Fibroblast of mammary gland (primary cell): ENCODE data around the gene ARHGAP32.
A peak's percentile ranks its signal among the peaks of the same experiment; 100 is the strongest.

Experiments
- DNase-seq: peaks from one replicate; pipeline ENCODE4 v3.0.0-alpha.2; 2010; ENCODE audit warnings: low read depth
- H3K4me3 ChIP-seq: 2 replicates; pipeline ENCODE4 v1.5.1; 2011; ENCODE audit warnings: low read depth, mild to moderate bottlenecking, low read length, moderate library complexity; ENCODE audit not compliant: control insufficient read depth
- TF ChIP-seq, protein P1 (sequence below): conservative IDR thresholded peaks from 2 replicates; pipeline ENCODE4 v1.5.1; 2011; ENCODE audit warnings: low read depth, low read length, inconsistent platforms; ENCODE audit not compliant: control insufficient read depth, insufficient read depth

ARHGAP32 gene

GRCh38 chr11:129090056-129090455, 102.1 kb downstream of the ARHGAP32 start:
- no peak overlapping the region for H3K4me3 ChIP-seq
- TF ChIP-seq, protein P1, sequence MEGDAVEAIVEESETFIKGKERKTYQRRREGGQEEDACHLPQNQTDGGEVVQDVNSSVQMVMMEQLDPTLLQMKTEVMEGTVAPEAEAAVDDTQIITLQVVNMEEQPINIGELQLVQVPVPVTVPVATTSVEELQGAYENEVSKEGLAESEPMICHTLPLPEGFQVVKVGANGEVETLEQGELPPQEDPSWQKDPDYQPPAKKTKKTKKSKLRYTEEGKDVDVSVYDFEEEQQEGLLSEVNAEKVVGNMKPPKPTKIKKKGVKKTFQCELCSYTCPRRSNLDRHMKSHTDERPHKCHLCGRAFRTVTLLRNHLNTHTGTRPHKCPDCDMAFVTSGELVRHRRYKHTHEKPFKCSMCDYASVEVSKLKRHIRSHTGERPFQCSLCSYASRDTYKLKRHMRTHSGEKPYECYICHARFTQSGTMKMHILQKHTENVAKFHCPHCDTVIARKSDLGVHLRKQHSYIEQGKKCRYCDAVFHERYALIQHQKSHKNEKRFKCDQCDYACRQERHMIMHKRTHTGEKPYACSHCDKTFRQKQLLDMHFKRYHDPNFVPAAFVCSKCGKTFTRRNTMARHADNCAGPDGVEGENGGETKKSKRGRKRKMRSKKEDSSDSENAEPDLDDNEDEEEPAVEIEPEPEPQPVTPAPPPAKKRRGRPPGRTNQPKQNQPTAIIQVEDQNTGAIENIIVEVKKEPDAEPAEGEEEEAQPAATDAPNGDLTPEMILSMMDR = no peak
- peak; percentile 1 for DNase-seq

GRCh38 chr11:129089279-129089678, 102.8 kb downstream of the ARHGAP32 start:
- DNase-seq = no peak
- TF ChIP-seq, protein P1 = no peak
- H3K4me3 ChIP-seq = no peak overlapping the region

- no peak for DNase-seq
- TF ChIP-seq, protein P1 = no peak
- H3K4me3 ChIP-seq = no peak overlapping the region
These were observed 105.1 kb downstream of the ARHGAP32 start for GRCh38 chr11:129086976-129087375.

- TF ChIP-seq, protein P1 = no peak
- DNase-seq = no peak
- H3K4me3 ChIP-seq = no peak overlapping the region
These were observed 114.9 kb downstream of the ARHGAP32 start for GRCh38 chr11:129077191-129077590.

DNA sequence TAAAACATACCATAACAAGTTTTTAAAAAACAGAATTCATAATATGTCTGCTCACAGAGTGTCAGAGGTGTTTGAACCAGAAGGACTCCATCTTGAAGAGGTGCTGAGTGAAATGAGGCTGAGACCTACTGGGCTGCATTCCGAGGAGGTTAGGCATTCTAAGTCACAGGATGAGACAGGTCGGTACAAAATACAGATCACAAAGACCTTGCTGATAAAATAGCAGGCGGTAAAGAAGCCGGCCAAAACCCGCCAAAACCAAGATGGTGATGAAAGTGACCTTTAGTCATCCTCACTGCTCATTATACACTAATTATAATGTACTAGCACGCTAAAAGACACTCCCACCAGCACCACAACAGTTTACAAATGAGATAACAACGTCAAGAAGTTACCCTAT, 116.4 kb downstream of the ARHGAP32 start:
- TF ChIP-seq, protein P1 = no peak
- no peak overlapping the region for H3K4me3 ChIP-seq
- no peak for DNase-seq

- DNase-seq = peak; percentile 10
- no peak overlapping the region for H3K4me3 ChIP-seq
- TF ChIP-seq, protein P1 = no peak
These were observed 124.7 kb downstream of the ARHGAP32 start for GRCh38 chr11:129067454-129067853.

- H3K4me3 ChIP-seq = no peak overlapping the region
- DNase-seq = no peak
- TF ChIP-seq, protein P1 = no peak
These were observed 125.9 kb downstream of the ARHGAP32 start for GRCh38 chr11:129066229-129066628.
